Measurements from ENCODE around the gene SYK.

SYK gene

GRCh38 chr9:90906316-90907055 lies 104.9 kb downstream of the SYK start:
- no peak for DNase-seq (ENCODE audit: low spot score)

GRCh38 chr9:90907056-90907445 lies 105.4 kb downstream of the SYK start:
- no peak for DNase-seq (ENCODE audit: low spot score)

- no peak for DNase-seq (ENCODE audit: low spot score)
Measured at GRCh38 chr9:90907790-90908189, 106.2 kb downstream of the SYK start.

GRCh38 chr9:90909225-90909624 lies 107.6 kb downstream of the SYK start:
- no peak for DNase-seq (ENCODE audit: low spot score)

GRCh38 chr9:90909747-90910283 lies 108.2 kb downstream of the SYK start:
- no peak for DNase-seq (ENCODE audit: low spot score)

GRCh38 chr9:90914196-90914595 lies 112.6 kb downstream of the SYK start:
- DNase-seq (ENCODE audit: low spot score) = no peak

- DNase-seq (ENCODE audit: low spot score) = peak; percentile 88
Measured at GRCh38 chr9:90914868-90915483, 113.4 kb downstream of the SYK start.

- peak; percentile 32 for DNase-seq (ENCODE audit: low spot score)
Measured at GRCh38 chr9:90915693-90916092, 114.1 kb downstream of the SYK start.

GRCh38 chr9:90916147-90916734 lies 114.6 kb downstream of the SYK start:
- DNase-seq (ENCODE audit: low spot score) = peak; percentile 41

GRCh38 chr9:90919883-90920282 lies 118.3 kb downstream of the SYK start:
- no peak for DNase-seq (ENCODE audit: low spot score)

- no peak for DNase-seq (ENCODE audit: low spot score)
Measured at GRCh38 chr9:90921104-90921503, 119.5 kb downstream of the SYK start.

GRCh38 chr9:90921969-90922368 lies 120.3 kb downstream of the SYK start:
- DNase-seq (ENCODE audit: low spot score) = no peak

- DNase-seq (ENCODE audit: low spot score) = peak; percentile 54
Measured at GRCh38 chr9:90925581-90926257, 124.1 kb downstream of the SYK start.

- DNase-seq (ENCODE audit: low spot score) = no peak
Measured at GRCh38 chr9:90926936-90927335, 125.3 kb downstream of the SYK start.

- no peak for DNase-seq (ENCODE audit: low spot score)
Measured at GRCh38 chr9:90927496-90927895, 125.9 kb downstream of the SYK start.

GRCh38 chr9:90929626-90930025 lies 128.0 kb downstream of the SYK start:
- no peak for DNase-seq (ENCODE audit: low spot score)

- DNase-seq (ENCODE audit: low spot score) = no peak
Measured at GRCh38 chr9:90933468-90933867, 131.8 kb downstream of the SYK start.

- no peak for DNase-seq (ENCODE audit: low spot score)
Measured at GRCh38 chr9:90939351-90939750, 137.7 kb downstream of the SYK start.

- no peak for DNase-seq (ENCODE audit: low spot score)
Measured at GRCh38 chr9:90940280-90940679, 138.7 kb downstream of the SYK start.

- DNase-seq (ENCODE audit: low spot score) = no peak
Measured at GRCh38 chr9:90941661-90942060, 140.0 kb downstream of the SYK start.

- no peak for DNase-seq (ENCODE audit: low spot score)
Measured at GRCh38 chr9:90942555-90942954, 140.9 kb downstream of the SYK start.

GRCh38 chr9:90943341-90943740 lies 141.7 kb downstream of the SYK start:
- DNase-seq (ENCODE audit: low spot score) = peak; percentile 44

- no peak for DNase-seq (ENCODE audit: low spot score)
Measured at GRCh38 chr9:90945336-90945735, 143.7 kb downstream of the SYK start.

Data from AG08396 (cell line).